AG10803 (cell line): ENCODE results near the gene ROBO1.

Source experiments
- DNase-seq: peaks from one replicate; pipeline ENCODE4 v3.0.0; 2010; ENCODE audit warnings: low read depth
- H3K4me3 ChIP-seq: 2 replicates; pipeline ENCODE4 v1.5.1; 2011; ENCODE audit warnings: mild to moderate bottlenecking, low read length, control low read depth
- CTCF ChIP-seq: conservative IDR thresholded peaks from 2 replicates; pipeline ENCODE4 v1.5.1; 2011; ENCODE audit warnings: mild to moderate bottlenecking, low read length, control low read depth, inconsistent platforms

The ROBO1 gene

DNA sequence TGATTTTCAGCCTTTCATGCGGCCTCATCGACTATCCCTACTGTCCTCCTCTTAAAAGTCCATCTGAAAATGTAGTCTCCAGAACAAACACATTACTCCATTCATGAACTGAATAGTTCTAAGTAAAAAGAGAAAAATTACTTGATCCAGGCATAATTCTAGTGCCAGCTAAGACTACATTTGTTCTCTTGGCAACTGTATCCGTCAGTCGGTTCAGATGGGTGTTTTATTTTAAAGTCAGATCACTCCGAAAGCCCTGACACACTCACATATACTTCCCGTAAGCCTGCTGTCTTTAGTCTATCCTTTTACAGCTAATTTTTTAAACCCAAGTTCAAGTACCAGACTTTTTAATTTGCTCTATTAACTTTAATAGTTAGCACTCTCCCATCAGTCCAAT, 1102.7 kb downstream of the ROBO1 start:
- no peak for DNase-seq
- no peak overlapping the region for H3K4me3 ChIP-seq
- TF ChIP-seq CTCF, result no peak

GRCh38 chr3:78660957-78661356, 1106.8 kb downstream of the ROBO1 start:
- DNase-seq, result peak; percentile 56
- no peak for TF ChIP-seq CTCF
- H3K4me3 ChIP-seq, result no peak overlapping the region

GRCh38 chr3:78659386-78659987, 1108.3 kb downstream of the ROBO1 start:
- H3K4me3 ChIP-seq, result no peak overlapping the region
- peak; percentile 37 for DNase-seq
- peak; percentile 63 for TF ChIP-seq CTCF

DNA sequence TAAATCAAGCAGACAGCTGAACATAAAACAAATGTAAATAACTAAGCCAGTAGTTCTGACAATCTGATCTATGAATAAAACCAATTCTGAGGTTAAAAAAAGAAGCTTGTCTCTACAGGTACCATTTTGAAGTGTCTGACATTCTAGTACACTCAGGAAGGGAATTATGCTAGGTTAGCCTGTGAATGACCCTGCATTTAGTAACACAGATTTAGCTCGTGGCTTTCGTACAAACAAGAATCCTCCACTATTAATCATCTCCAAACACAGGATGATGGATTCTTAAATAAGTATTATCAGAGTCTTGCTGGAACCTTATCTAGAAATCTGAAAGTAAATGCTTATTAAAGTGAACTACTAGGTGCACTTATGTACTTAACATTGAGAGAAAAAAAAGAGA, 1120.1 kb downstream of the ROBO1 start:
- DNase-seq, result no peak
- no peak overlapping the region for H3K4me3 ChIP-seq
- TF ChIP-seq CTCF, result no peak

DNA sequence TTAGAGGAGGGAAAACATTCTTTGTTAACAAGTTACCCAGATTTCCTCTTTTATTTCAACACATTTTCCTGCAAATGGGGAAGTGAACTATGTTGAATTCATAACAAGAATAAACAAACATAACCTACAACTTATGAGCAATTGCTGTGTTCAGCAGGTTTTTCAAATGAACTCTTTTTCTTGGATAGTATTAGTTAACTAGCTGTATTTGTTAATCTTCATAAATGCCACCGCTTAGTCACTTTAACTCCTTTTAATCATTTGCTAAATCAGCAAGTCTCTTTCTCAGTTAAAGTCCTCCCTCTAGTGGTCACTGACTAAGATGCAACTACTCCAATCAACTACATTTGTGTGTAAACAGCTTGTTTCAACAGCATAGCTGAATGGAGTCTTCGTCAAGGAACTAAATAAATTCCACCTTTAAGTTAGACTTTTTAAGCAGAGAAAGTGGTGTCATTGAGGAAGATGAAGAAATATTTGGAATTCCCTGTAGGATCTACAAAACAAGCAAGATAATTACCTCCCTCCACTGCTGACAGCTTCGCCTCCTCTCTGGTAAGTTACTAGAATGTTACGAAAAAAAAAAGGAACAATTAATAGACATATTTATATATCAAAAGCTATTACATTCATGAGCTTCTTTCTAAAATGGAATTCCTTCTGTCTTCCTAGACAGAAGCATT, 1122.0 kb downstream of the ROBO1 start:
- peak; percentile 94 for TF ChIP-seq CTCF
- H3K4me3 ChIP-seq, result no peak overlapping the region
- peak; percentile 77 for DNase-seq

DNA sequence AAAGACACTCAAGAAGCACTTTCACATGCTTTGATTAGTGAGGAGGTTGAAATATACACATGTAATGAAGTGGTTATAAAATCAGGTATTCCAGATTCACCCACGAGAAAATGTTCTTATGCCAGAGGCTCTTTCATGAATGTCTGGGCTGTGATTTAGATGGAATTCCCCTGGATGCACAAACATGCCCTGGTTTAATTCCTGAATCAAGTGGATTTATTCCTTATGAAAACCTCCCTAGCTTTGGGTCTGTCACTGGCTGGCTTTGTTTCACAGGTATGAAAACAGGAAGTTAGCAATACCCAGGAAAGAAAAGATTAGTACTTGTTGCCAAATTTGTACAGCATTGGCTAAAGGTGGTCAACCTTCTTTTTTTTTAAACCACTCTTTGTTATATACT, 1123.0 kb downstream of the ROBO1 start:
- H3K4me3 ChIP-seq, result no peak overlapping the region
- TF ChIP-seq CTCF, result no peak
- no peak for DNase-seq
